ENCODE results near the gene CCDC85C. TPM values are rescaled to one million over a fixed set of nuclear protein-coding genes. Genes with fewer than 3 reads are reported as not detected.

The CCDC85C gene
- total RNA-seq, 1 donor from 2014 or later: 7.0 TPM

DNA sequence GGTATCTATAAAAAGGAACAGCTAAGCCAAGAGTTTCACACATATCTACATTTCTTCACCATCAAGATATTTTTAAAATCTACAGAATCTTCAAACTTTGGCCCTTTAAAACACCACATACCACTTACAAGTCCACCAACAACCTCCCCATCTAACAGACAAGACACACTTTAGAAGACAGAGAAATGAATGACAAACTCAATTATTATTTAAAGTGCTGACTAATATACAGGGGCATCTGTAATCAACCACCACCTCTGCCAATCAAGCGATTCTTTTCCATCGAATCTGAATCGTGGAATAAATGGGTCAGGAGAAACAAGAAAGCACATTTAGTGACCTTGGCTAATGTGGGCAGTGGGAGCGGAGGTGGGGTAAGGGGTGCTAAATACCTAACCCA, 131.1 kb downstream of the CCDC85C start:
- Mint-ChIP-seq H3K4me1 (ENCODE audit: low read depth) (peaks cover 47% of the 10 kb centered on the region), H3K27me3 (ENCODE audit: low read depth) (no peaks in the 10 kb centered on the region), H3K4me3 (ENCODE audit: unreplicated experiment) (no peak overlapping the region), H3K36me3 (ENCODE audit: low read depth) (no peaks in the 10 kb centered on the region), H3K27ac (ENCODE audit: unreplicated experiment) (peak overlapping the region; percentile 14), H3K9me3 (ENCODE audit: low read depth) (no peaks in the 10 kb centered on the region)
- TF ChIP-seq CTCF (IDR thresholded peaks at IDR 0.05): no peak
- no peak for DNase-seq (ENCODE audit: low spot score)

GRCh38 chr14:99471731-99472130, 132.3 kb downstream of the CCDC85C start:
- Mint-ChIP-seq H3K27me3 (ENCODE audit: low read depth) (no peaks in the 10 kb centered on the region), H3K4me1 (ENCODE audit: low read depth) (peaks cover 53% of the 10 kb centered on the region), H3K36me3 (ENCODE audit: low read depth) (no peaks in the 10 kb centered on the region), H3K4me3 (ENCODE audit: unreplicated experiment) (no peak overlapping the region), H3K27ac (ENCODE audit: unreplicated experiment) (no peak overlapping the region), H3K9me3 (ENCODE audit: low read depth) (no peaks in the 10 kb centered on the region)
- TF ChIP-seq CTCF (IDR thresholded peaks at IDR 0.05): no peak
- DNase-seq (ENCODE audit: low spot score): no peak

DNA sequence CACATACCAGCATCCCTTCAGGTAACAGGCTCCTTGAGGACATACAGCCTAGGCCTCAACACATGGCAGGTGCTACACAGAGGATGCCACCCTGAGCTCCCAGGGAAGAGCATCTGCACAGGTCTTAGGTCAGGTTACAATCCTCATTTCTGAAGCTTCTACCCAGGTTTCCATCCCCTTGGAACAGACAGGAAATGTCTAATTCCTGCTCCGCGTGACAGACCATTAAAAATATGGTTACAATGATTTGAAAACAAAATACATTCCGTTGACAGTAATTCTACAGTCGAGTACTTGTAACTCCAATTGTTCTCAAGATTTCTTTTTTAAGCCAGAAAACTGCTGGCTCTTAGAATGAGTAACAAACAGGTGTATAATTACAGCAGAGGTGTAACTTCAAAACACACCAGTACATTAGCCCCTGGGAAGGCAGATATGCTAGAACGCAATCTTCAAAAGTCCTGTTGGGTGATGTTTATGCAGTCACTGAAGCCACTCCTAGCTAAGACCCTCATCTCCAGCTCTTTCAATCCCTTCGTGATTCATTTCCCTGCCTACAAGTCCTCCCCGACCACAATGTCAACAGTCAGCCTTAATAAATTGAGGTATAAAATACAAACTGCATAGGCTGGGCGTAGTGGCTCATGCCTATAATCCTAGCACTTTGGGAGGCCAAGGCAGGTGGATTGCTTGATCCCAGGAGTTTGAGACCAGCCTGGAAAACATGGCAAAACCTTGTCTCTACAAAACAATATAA, 135.0 kb downstream of the CCDC85C start:
- Mint-ChIP-seq H3K27me3 (ENCODE audit: low read depth) (no peaks in the 10 kb centered on the region), H3K9me3 (ENCODE audit: low read depth) (no peaks in the 10 kb centered on the region), H3K4me1 (ENCODE audit: low read depth) (peaks cover 45% of the 10 kb centered on the region), H3K27ac (ENCODE audit: unreplicated experiment) (no peak overlapping the region), H3K36me3 (ENCODE audit: low read depth) (no peaks in the 10 kb centered on the region), H3K4me3 (ENCODE audit: unreplicated experiment) (no peak overlapping the region)
- DNase-seq (ENCODE audit: low spot score): no peak
- TF ChIP-seq CTCF (IDR thresholded peaks at IDR 0.05): no peak

DNA sequence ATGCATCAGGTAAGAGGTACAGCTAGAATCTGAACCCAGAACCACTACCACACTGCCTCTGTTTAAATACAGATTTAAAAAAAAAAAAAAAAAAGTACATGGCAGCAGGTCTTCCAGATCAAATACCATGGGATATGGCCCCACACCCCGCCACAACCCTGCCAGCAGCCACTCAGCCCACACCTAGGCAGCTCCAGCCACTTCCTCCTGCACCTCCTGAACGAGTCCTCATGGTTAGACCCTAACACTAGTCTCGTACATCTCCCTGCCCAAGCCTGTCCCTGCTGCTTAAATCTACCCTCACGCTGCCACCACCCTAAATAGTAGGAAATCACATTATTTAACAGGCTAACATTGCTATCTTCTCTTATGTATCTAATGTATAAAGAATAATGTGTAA, 135.9 kb downstream of the CCDC85C start:
- H3K36me3 Mint-ChIP-seq (ENCODE audit: low read depth): peaks cover 3% of the 10 kb centered on the region
- no peak for DNase-seq (ENCODE audit: low spot score)
- no peak overlapping the region for H3K27ac Mint-ChIP-seq (ENCODE audit: unreplicated experiment)
- no peaks in the 10 kb centered on the region for H3K9me3 Mint-ChIP-seq (ENCODE audit: low read depth)
- H3K4me1 Mint-ChIP-seq (ENCODE audit: low read depth): peaks cover 43% of the 10 kb centered on the region
- no peak for TF ChIP-seq CTCF (IDR thresholded peaks at IDR 0.05)
- H3K4me3 Mint-ChIP-seq (ENCODE audit: unreplicated experiment): no peak overlapping the region
- no peaks in the 10 kb centered on the region for H3K27me3 Mint-ChIP-seq (ENCODE audit: low read depth)

- TF ChIP-seq CTCF (IDR thresholded peaks at IDR 0.05): no peak
- Mint-ChIP-seq H3K36me3 (ENCODE audit: low read depth) (peaks cover 4% of the 10 kb centered on the region), H3K9me3 (ENCODE audit: low read depth) (no peaks in the 10 kb centered on the region), H3K4me1 (ENCODE audit: low read depth) (peaks cover 39% of the 10 kb centered on the region), H3K4me3 (ENCODE audit: unreplicated experiment) (no peak overlapping the region), H3K27ac (ENCODE audit: unreplicated experiment) (peak overlapping the region; percentile 68), H3K27me3 (ENCODE audit: low read depth) (no peaks in the 10 kb centered on the region)
- DNase-seq (ENCODE audit: low spot score): no peak
Observed at GRCh38 chr14:99467336-99468078, 136.5 kb downstream of the CCDC85C start.

All from chondrocyte (in vitro differentiated cells).